Type B pancreatic cell (in vitro differentiated cells): ENCODE measurements around the gene TRPM3. TPM values are rescaled to one million over a fixed set of nuclear protein-coding genes. Genes with fewer than 3 reads are reported as not detected.
A peak's percentile ranks its signal among the peaks of the same experiment; 100 is the strongest.

Source experiments
- DNase-seq: peaks from one replicate; pipeline ENCODE4 v3.0.0; 2021; ENCODE audit warnings: mixed read lengths; ENCODE audit not compliant: unreplicated experiment; ENCODE audit errors: extremely low spot score
- H3K27ac Mint-ChIP-seq: 2 replicates; pipeline ENCODE4 v1.8.0; 2021; ENCODE audit warnings: mild to moderate bottlenecking, mixed read lengths
- H3K27me3 Mint-ChIP-seq: 2 replicates; pipeline ENCODE4 v1.8.0; 2021; ENCODE audit warnings: mixed read lengths
- H3K36me3 Mint-ChIP-seq: 2 replicates; pipeline ENCODE4 v1.8.0; 2021; ENCODE audit warnings: mixed read lengths
- H3K4me1 Mint-ChIP-seq: one replicate; pipeline ENCODE4 v1.8.0; 2021; ENCODE audit warnings: mixed read lengths; ENCODE audit not compliant: unreplicated experiment
- H3K4me3 Mint-ChIP-seq: 2 replicates; pipeline ENCODE4 v1.8.0; 2021; ENCODE audit warnings: mild to moderate bottlenecking, mixed read lengths
- H3K9me3 Mint-ChIP-seq: 2 replicates; pipeline ENCODE4 v1.8.0; 2021; ENCODE audit warnings: mixed read lengths
- CTCF ChIP-seq: fragments of 200-600 bp; sonication (generic); conservative IDR thresholded peaks from 2 replicates; pipeline ENCODE4 v1.5.0; 2021; ENCODE audit warnings: antibody characterized with exemption, mild to moderate bottlenecking
- total RNA-seq: library from RNA; stranded (reverse); gene quantifications from 2 replicates; pipeline ENCODE4 v1.2.1, GENCODE V29; 2021; ENCODE audit warnings: low replicate concordance

TRPM3 gene
- total RNA-seq, 1 donor from 2014 or later = 17.0 TPM

GRCh38 chr9:70813141-70813540 lies 308.3 kb downstream of the TRPM3 start:
- DNase-seq = no peak
- no peak overlapping the region for H3K27ac Mint-ChIP-seq
- H3K27me3 Mint-ChIP-seq = no peaks in the 10 kb centered on the region
- no peaks in the 10 kb centered on the region for H3K9me3 Mint-ChIP-seq
- H3K4me1 Mint-ChIP-seq = no peaks in the 10 kb centered on the region
- no peak for TF ChIP-seq CTCF
- no peak overlapping the region for H3K4me3 Mint-ChIP-seq
- H3K36me3 Mint-ChIP-seq = no peaks in the 10 kb centered on the region

GRCh38 chr9:70811638-70812037 lies 309.8 kb downstream of the TRPM3 start:
- no peak overlapping the region for H3K4me3 Mint-ChIP-seq
- DNase-seq = no peak
- H3K36me3 Mint-ChIP-seq = no peaks in the 10 kb centered on the region
- H3K27me3 Mint-ChIP-seq = no peaks in the 10 kb centered on the region
- no peaks in the 10 kb centered on the region for H3K9me3 Mint-ChIP-seq
- no peak overlapping the region for H3K27ac Mint-ChIP-seq
- no peak for TF ChIP-seq CTCF
- no peaks in the 10 kb centered on the region for H3K4me1 Mint-ChIP-seq

GRCh38 chr9:70806875-70807274 lies 314.5 kb downstream of the TRPM3 start:
- no peak for DNase-seq
- Mint-ChIP-seq H3K4me1 (peaks cover 3% of the 10 kb centered on the region), H3K4me3 (no peak overlapping the region), H3K36me3 (no peaks in the 10 kb centered on the region), H3K9me3 (no peaks in the 10 kb centered on the region), H3K27ac (no peak overlapping the region), H3K27me3 (peaks cover 8% of the 10 kb centered on the region)
- TF ChIP-seq CTCF = no peak

- peaks cover 3% of the 10 kb centered on the region for H3K4me1 Mint-ChIP-seq
- H3K27me3 Mint-ChIP-seq = peaks cover 8% of the 10 kb centered on the region
- DNase-seq = no peak
- H3K36me3 Mint-ChIP-seq = no peaks in the 10 kb centered on the region
- no peak for TF ChIP-seq CTCF
- no peaks in the 10 kb centered on the region for H3K9me3 Mint-ChIP-seq
- H3K4me3 Mint-ChIP-seq = no peak overlapping the region
- no peak overlapping the region for H3K27ac Mint-ChIP-seq
These were observed 315.5 kb downstream of the TRPM3 start for GRCh38 chr9:70805949-70806348.

GRCh38 chr9:70802758-70803436 lies 318.5 kb downstream of the TRPM3 start:
- Mint-ChIP-seq H3K27ac (no peak overlapping the region), H3K4me3 (no peak overlapping the region), H3K36me3 (no peaks in the 10 kb centered on the region), H3K9me3 (no peaks in the 10 kb centered on the region), H3K4me1 (peaks cover 3% of the 10 kb centered on the region), H3K27me3 (peaks cover 8% of the 10 kb centered on the region)
- peak; percentile 53 for TF ChIP-seq CTCF
- DNase-seq = no peak
